NB4 (cell line): ENCODE data around the gene AMBP.

Source experiments
- DNase-seq: peaks from one replicate; pipeline ENCODE4 v3.0.0; 2010; ENCODE audit warnings: low read depth
- H3K4me3 ChIP-seq: one replicate; pipeline ENCODE4 v1.5.1; 2011; ENCODE audit warnings: mild to moderate bottlenecking, low read depth, low read length, moderate library complexity
- MYC ChIP-seq: IDR thresholded peaks from 2 replicates; pipeline ENCODE4 v1.6.1; 2011; ENCODE audit warnings: low read depth, low read length
- POLR2A ChIP-seq: IDR thresholded peaks from 2 replicates; pipeline ENCODE4 v1.6.1; 2011; ENCODE audit warnings: mild to moderate bottlenecking; ENCODE audit not compliant: insufficient read length; ENCODE audit errors: extremely low read depth
- TF ChIP-seq, protein P1 (sequence below): IDR thresholded peaks from one replicate; pipeline ENCODE4 v1.5.1; 2012; ENCODE audit warnings: low read depth, low read length
- TF ChIP-seq, protein P2 (sequence below): IDR thresholded peaks from 2 replicates; pipeline ENCODE4 v1.6.1; 2011; ENCODE audit warnings: low read depth, low read length

Gene AMBP

DNA sequence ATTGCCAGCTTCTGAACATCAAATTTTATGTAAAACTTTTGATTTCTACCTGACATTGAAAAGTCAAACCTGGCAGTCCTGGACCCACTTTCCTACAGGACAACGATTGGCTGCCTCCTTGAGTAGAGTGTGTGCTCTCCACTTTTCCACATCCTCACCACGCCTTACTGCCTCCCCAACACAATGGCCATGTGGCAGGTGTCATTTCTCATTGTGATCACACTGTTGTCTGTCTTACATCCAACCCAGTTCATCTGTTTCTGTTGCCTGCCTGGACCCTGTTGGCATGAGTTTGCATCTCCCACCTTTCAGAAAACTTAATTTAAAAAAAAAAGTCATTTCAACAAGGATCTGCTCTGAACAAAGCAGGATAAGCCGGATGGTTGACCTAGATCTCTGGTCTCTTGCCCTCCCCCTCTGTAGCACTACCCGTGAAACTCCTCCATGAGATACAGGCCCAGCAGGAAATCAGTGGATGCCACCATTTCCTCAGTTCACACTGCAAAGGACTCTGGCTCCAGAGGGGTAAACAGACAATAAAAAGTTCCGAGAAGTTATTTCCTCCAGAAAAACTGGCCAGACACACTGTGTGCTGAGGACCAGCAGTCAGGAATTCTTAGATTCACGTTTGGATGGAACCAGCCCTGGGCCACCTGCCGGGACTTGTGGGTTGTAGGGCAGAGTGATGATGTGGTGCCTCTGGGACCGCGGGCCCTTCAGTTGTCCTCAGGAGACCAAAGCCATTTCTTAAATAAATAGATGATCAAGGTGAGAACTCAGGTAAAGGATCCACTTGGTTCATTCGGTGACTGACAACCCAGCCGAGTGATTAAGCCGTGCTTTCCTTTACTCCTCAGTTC, 48.6 kb downstream of the AMBP start:
- no peak overlapping the region for H3K4me3 ChIP-seq
- TF ChIP-seq POLR2A (no peak), MYC (no peak)
- TF ChIP-seq, protein P1, sequence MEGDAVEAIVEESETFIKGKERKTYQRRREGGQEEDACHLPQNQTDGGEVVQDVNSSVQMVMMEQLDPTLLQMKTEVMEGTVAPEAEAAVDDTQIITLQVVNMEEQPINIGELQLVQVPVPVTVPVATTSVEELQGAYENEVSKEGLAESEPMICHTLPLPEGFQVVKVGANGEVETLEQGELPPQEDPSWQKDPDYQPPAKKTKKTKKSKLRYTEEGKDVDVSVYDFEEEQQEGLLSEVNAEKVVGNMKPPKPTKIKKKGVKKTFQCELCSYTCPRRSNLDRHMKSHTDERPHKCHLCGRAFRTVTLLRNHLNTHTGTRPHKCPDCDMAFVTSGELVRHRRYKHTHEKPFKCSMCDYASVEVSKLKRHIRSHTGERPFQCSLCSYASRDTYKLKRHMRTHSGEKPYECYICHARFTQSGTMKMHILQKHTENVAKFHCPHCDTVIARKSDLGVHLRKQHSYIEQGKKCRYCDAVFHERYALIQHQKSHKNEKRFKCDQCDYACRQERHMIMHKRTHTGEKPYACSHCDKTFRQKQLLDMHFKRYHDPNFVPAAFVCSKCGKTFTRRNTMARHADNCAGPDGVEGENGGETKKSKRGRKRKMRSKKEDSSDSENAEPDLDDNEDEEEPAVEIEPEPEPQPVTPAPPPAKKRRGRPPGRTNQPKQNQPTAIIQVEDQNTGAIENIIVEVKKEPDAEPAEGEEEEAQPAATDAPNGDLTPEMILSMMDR = no peak
- TF ChIP-seq, protein P2, sequence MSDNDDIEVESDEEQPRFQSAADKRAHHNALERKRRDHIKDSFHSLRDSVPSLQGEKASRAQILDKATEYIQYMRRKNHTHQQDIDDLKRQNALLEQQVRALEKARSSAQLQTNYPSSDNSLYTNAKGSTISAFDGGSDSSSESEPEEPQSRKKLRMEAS = no peak
- no peak for DNase-seq

DNA sequence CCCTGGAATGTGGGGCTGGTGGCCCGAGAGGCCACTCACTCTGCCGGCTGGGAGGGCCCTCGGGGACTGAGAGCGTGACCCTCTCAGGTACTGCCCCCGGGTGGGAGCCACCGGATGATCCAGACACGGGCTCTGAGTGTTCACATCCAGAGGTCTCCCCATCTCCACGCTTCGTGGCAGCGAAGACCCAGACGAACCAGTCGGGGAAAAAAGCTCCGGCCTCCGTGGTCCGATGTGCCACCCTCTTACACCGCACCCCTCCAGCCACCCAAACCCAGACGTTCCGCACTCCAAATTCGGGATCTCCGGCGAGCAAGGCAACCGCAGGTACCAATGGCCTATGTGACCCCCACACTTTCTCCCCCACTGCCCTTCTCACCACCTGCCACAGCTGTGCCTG, 49.5 kb downstream of the AMBP start:
- DNase-seq = no peak
- no peak overlapping the region for H3K4me3 ChIP-seq
- no peak for TF ChIP-seq MYC
- TF ChIP-seq, protein P2 = no peak
- TF ChIP-seq, protein P1 = no peak
- no peak for TF ChIP-seq POLR2A

DNA sequence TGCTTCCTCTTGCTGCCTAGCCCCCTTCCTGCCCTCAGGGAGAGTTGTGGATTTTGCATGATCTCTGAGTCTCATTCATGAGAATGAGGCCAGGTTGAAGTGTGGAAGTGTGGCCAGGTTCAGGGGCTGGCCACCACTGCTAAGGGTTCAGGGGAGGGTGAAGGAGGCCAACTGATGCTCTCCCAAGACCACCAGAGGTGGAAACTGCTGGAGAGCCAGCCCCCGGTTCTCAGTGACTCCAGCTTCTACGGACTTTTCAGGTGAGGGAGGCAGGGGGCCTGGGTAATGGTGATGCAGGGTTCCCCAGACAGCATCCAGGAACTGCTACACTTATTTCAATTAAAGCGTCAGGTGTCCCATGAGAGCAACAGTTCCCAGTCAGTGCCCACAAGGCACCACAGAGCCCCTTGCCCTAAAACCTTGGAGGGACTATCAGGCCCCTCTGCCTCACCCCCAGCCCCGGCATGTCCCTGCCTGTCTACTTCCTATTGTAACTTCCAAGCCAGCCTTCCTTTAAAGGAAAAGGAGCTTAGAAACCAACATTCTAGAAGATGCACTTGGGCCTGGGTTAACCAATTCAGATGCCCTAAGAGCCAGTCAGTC, 50.1 kb downstream of the AMBP start:
- no peak for DNase-seq
- H3K4me3 ChIP-seq = no peak overlapping the region
- TF ChIP-seq, protein P1 = no peak
- no peak for TF ChIP-seq POLR2A
- TF ChIP-seq, protein P2 = no peak
- TF ChIP-seq MYC = no peak

DNA sequence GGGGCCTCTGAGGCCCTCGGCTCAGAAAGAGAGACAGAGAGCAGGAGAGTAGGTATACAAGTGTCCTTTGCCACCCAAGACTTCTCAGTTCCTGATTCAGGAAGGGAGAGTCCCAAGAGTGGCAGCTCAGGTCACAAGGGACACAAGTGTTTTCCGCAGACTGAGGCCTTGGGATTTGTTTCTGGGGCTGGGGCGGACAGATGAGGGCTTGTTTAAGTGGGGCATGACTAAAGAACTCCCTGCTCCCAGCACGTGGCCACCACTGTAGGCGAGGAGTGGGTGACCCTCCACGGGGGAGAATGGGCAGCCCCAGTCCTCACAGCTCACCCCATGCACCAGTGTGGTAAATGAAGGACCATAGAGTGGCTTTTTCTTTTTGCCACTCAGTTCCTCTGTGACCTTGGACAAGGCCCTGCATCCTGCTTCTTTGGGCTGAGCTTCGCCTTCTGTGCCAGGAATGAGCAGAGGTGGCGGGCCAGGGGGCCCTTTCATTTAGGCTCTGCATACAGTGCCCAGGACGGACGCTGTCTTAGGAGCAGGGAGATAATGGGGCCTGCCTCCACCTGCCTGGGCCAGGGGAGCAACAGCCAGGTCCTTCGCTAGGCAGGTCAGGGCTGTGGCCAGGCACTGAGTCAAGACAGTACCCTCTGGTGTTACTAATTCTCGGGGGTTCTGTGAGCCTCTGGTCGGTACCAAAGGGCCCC, 50.8 kb downstream of the AMBP start:
- TF ChIP-seq, protein P2 = no peak
- TF ChIP-seq, protein P1 = no peak
- TF ChIP-seq POLR2A (no peak), MYC (no peak)
- H3K4me3 ChIP-seq = no peak overlapping the region
- DNase-seq = no peak

DNA sequence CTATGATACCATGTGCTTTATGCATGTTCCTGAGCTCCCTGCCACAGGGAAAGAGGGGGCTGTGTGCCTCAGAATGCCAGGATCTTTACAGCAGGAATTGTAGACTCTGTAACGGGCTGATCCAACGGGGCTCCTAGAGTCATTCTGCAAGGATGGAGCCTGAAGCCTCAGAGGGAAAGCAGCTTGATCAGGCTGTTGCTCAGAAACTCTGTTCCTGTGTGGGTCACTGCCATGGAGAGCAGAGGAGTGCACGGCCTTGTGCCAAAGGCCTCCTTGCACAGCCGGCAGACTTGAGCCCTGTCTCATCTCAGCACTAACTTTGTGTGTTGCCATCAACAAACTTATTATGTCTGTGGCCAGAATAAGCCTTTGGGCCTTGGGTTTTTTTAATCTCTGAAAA, 51.8 kb downstream of the AMBP start:
- no peak overlapping the region for H3K4me3 ChIP-seq
- TF ChIP-seq POLR2A (no peak), MYC (no peak)
- TF ChIP-seq, protein P1 = no peak
- TF ChIP-seq, protein P2 = no peak
- DNase-seq = no peak
